Hepatocyte (in vitro differentiated cells): ENCODE data around the gene COG2. TPM values are rescaled to one million over a fixed set of nuclear protein-coding genes. Genes with fewer than 3 reads are reported as not detected.
"Not testable (repeated sequence)": the region's sequence is repeated elsewhere in the genome, so short reads cannot be mapped to it uniquely, and the experiment has no call there.

Experiments
- DNase-seq: peaks from one replicate; pipeline ENCODE4 v3.0.0-alpha.2; 2016; ENCODE audit warnings: low spot score
- H2AFZ ChIP-seq: fragments of 200-600 bp; sonication (generic); 2 replicates; pipeline ENCODE4 v1.6.0; 2016; ENCODE audit warnings: antibody characterized with exemption, mild to moderate bottlenecking
- H3K27ac ChIP-seq: fragments of 200-600 bp; sonication (generic); 2 replicates; pipeline ENCODE4 v1.5.1; 2016; ENCODE audit warnings: mild to moderate bottlenecking
- H3K27me3 ChIP-seq: fragments of 200-600 bp; sonication (generic); 2 replicates; pipeline ENCODE4 v1.6.1; 2016
- H3K36me3 ChIP-seq: fragments of 200-600 bp; sonication (generic); replicated peaks from 2 replicates; pipeline ENCODE4 v1.5.1; 2016; ENCODE audit warnings: low read depth; ENCODE audit not compliant: insufficient read depth
- H3K4me1 ChIP-seq: fragments of 200-600 bp; sonication (generic); 2 replicates; pipeline ENCODE4 v1.5.1; 2016; ENCODE audit warnings: mild to moderate bottlenecking, moderate library complexity; ENCODE audit not compliant: insufficient read depth
- H3K4me2 ChIP-seq: fragments of 200-600 bp; sonication (generic); 2 replicates; pipeline ENCODE4 v1.6.0; 2016
- H3K4me3 ChIP-seq: fragments of 200-600 bp; sonication (generic); 2 replicates; pipeline ENCODE4 v1.5.1; 2016; ENCODE audit warnings: mild to moderate bottlenecking
- H3K79me2 ChIP-seq: fragments of 200-600 bp; sonication (generic); 2 replicates; pipeline ENCODE4 v1.6.0; 2017; ENCODE audit warnings: mild to moderate bottlenecking
- H3K9me2 ChIP-seq: fragments of 200-600 bp; sonication (generic); replicated peaks from 2 replicates; pipeline ENCODE4 v1.6.0; 2017; ENCODE audit warnings: mild to moderate bottlenecking; ENCODE audit not compliant: insufficient read depth
- H3K9me3 ChIP-seq: fragments of 200-600 bp; sonication (generic); 2 replicates; pipeline ENCODE4 v1.5.1; 2016; ENCODE audit warnings: low read depth, mild to moderate bottlenecking
- H4K20me1 ChIP-seq: fragments of 200-600 bp; sonication (generic); 2 replicates; pipeline ENCODE4 v1.6.0; 2016; ENCODE audit warnings: mild to moderate bottlenecking; ENCODE audit not compliant: insufficient read depth, poor library complexity, severe bottlenecking
- EZH2 ChIP-seq: fragments of 200-600 bp; sonication (generic); IDR thresholded peaks from 2 replicates; pipeline ENCODE4 v1.6.1; 2016; ENCODE audit warnings: antibody characterized with exemption, mild to moderate bottlenecking, borderline replicate concordance
- EZH2phosphoT487 ChIP-seq: fragments of 200-600 bp; sonication (generic); IDR thresholded peaks from one replicate; pipeline ENCODE4 v1.6.1; 2018; ENCODE audit warnings: antibody characterized with exemption, mild to moderate bottlenecking, low read depth, moderate library complexity; ENCODE audit not compliant: unreplicated experiment, severe bottlenecking
- WGBS: methylation state at CpG from one replicate; pipeline ENCODE4 v1.1.6; 2016; ENCODE audit warnings: low lambda C conversion rate; ENCODE audit errors: missing lambda C conversion rate; 5-methylcytosine and 5-hydroxymethylcytosine counted together
- polyA plus RNA-seq: library from polyadenylated mRNA; unstranded; fragments of >200 nt; fragmentation: Nextera tagmentation; extraction: Ambion mirVana; gene quantifications from 2 replicates; pipeline ENCODE4 v1.2.1, GENCODE V29; 2016
- total RNA-seq: library from RNA; depleted of rRNA; stranded (reverse); fragments of >200 nt; gene quantifications from 2 replicates; pipeline ENCODE4 v1.2.3, GENCODE V29; 2014
- TF ChIP-seq, protein P1 (sequence below): fragments of 200-600 bp; sonication (generic); IDR thresholded peaks from 2 replicates; pipeline ENCODE4 v1.5.1; 2016; ENCODE audit warnings: antibody characterized with exemption, mild to moderate bottlenecking; ENCODE audit not compliant: poor library complexity

Gene COG2
- total and polyA plus RNA-seq, 2 experiments from 2014 or later = 25.3 to 46.2 TPM

DNA sequence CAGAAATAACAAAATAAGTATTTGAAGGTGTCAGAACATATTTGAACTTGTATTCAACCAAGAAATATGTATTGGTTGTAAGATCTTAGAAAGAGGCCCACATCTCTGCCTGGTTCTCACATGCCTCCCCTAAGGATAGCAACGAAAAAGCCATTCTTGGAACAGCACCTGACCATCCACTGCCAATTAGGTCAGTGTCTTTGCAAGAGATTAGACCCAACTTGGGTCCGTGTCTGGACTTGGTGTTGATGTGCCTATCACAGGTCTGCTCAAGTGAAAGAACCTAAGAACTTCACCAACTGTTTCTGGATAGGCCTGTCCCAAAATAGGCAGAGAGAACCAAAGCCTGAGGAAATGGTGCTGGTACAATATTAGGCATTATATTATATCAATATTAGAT is 46.0 kb upstream of the COG2 start:
- H2AFZ ChIP-seq = no peak overlapping the region
- 90% methylated on average over 2 of the region's 2 CpGs for whole genome bisulfite sequencing
- no peak for DNase-seq
- TF ChIP-seq, protein P1, sequence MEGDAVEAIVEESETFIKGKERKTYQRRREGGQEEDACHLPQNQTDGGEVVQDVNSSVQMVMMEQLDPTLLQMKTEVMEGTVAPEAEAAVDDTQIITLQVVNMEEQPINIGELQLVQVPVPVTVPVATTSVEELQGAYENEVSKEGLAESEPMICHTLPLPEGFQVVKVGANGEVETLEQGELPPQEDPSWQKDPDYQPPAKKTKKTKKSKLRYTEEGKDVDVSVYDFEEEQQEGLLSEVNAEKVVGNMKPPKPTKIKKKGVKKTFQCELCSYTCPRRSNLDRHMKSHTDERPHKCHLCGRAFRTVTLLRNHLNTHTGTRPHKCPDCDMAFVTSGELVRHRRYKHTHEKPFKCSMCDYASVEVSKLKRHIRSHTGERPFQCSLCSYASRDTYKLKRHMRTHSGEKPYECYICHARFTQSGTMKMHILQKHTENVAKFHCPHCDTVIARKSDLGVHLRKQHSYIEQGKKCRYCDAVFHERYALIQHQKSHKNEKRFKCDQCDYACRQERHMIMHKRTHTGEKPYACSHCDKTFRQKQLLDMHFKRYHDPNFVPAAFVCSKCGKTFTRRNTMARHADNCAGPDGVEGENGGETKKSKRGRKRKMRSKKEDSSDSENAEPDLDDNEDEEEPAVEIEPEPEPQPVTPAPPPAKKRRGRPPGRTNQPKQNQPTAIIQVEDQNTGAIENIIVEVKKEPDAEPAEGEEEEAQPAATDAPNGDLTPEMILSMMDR = no peak
- TF ChIP-seq EZH2 (no peak), EZH2phosphoT487 (no peak)
- H3K9me2 ChIP-seq = no peaks in the 10 kb centered on the region
- no peak overlapping the region for H3K27ac ChIP-seq
- no peaks in the 10 kb centered on the region for H3K36me3 ChIP-seq
- H3K4me3 ChIP-seq = no peak overlapping the region
- no peaks in the 10 kb centered on the region for H3K4me1 ChIP-seq
- H3K9me3 ChIP-seq = no peaks in the 10 kb centered on the region
- no peaks in the 10 kb centered on the region for H3K79me2 ChIP-seq
- no peaks in the 10 kb centered on the region for H3K27me3 ChIP-seq
- no peaks in the 10 kb centered on the region for H4K20me1 ChIP-seq
- no peak overlapping the region for H3K4me2 ChIP-seq

DNA sequence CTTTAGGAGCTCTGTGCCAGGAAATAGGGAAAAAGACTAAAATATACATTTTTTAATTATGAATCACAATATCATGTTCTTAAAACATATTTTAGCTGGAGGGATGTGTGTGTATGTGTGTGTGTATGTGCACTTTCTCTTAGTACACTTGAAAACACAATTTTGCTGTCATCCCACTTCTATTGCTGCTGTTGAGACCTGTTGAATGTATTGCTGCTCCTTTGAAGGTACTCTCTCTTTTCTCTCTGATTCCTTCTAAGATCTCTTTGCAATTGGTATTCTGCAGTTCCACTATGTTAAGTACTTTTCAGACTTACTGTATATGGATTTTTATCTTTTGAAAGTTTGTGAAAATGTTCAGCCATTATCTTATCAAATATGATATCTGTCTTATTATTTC is 43.5 kb upstream of the COG2 start:
- Histone ChIP-seq H3K4me3 (no peak overlapping the region), H3K4me2 (no peak overlapping the region), H3K9me3 (no peaks in the 10 kb centered on the region), H3K27ac (no peak overlapping the region), H3K4me1 (no peaks in the 10 kb centered on the region), H3K79me2 (no peaks in the 10 kb centered on the region), H4K20me1 (no peaks in the 10 kb centered on the region), H3K27me3 (no peaks in the 10 kb centered on the region), H2AFZ (no peak overlapping the region), H3K36me3 (no peaks in the 10 kb centered on the region), H3K9me2 (no peaks in the 10 kb centered on the region)
- DNase-seq = no peak
- TF ChIP-seq, protein P1 = no peak
- TF ChIP-seq EZH2 = no peak
- no peak for TF ChIP-seq EZH2phosphoT487

DNA sequence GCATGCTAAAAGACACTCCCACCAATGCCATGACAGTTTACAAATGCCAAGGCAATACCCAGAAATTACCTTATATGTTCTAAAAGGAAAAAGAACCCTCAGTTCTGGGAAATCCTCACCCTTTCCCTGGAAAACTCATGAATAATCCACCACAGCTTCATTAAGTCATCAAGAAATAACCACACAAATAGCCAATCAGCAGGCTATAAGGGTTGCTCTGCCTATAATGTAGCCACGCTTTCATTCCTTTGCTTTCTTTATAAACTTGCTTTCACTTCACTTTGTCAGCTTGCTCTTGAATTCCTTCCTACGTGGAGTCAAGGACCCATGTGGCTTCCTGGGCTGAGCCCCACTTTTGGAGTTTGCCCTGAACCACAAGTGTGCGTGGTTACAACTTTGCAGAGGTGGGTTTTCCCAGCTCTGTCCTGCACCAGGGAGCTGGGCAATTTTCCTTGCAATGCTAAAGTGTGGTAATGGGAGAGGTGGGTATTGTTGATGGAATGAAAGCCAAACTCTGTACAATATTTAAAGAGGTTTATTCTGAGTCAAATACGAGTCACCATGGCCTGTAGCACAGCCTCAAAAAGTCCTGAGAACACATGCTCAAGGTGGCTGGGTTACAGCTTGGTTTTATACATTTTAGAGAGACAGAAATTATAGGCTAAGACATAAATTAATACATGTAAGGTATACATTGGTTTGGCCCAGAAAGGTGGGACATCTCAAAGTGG is 42.2 kb upstream of the COG2 start:
- no peaks in the 10 kb centered on the region for H3K9me2 ChIP-seq
- H3K4me3 ChIP-seq = no peak overlapping the region
- H4K20me1 ChIP-seq = no peaks in the 10 kb centered on the region
- no peaks in the 10 kb centered on the region for H3K36me3 ChIP-seq
- no peak overlapping the region for H3K4me2 ChIP-seq
- H3K79me2 ChIP-seq = no peaks in the 10 kb centered on the region
- no peak overlapping the region for H3K27ac ChIP-seq
- no peaks in the 10 kb centered on the region for H3K9me3 ChIP-seq
- TF ChIP-seq EZH2 (no peak), EZH2phosphoT487 (no peak)
- TF ChIP-seq, protein P1 = no peak
- H3K27me3 ChIP-seq = no peaks in the 10 kb centered on the region
- 81% methylated on average over 4 of the region's 4 CpGs for WGBS
- no peaks in the 10 kb centered on the region for H3K4me1 ChIP-seq
- no peak overlapping the region for H2AFZ ChIP-seq
- DNase-seq = no peak

DNA sequence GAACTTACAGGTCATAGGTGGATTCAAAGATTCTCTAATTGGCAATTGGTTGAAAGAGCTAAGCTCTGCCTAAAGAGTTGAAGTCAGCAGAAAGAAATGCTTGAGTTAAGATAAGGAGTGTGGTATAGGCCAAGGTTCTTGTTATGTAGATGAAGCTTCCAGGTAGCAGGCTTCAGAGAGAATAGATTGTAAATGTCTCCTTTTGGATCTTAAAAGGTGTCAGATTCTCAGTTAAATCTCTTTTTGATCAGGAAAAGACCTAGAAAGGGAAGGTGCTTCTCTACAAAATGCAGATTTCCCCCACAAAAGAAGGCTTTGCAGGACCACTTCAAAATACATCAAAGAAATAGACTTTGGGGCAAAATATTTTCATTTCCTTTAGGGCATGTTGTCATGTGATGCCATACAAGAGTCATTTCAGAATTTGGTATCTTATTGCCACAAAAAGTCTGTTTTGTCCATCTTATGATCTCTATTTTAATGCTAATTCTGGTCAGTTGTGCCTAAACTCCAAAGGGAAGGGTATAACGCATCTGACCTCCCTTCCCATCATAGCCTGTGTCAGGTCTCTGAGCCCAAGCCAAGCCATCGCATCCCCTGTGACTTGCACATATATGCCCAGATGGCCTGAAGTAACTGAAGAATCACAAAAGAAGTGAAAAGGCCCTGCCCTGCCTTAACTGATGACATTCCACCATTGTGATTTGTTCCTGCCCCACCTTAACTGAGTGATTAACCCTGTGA is 41.5 kb upstream of the COG2 start:
- H3K27ac ChIP-seq, H3K4me2 ChIP-seq, H3K4me3 ChIP-seq, H3K79me2 ChIP-seq, H2AFZ ChIP-seq, H3K9me2 ChIP-seq, H3K4me1 ChIP-seq, H3K9me3 ChIP-seq, H3K27me3 ChIP-seq, DNase-seq, H3K36me3 ChIP-seq, H4K20me1 ChIP-seq: not testable (repeated sequence)
- WGBS = 85% methylated on average over 2 of the region's 2 CpGs
